HEK293 (cell line): ENCODE measurements around the gene AGAP1.

Source experiments
- CTCF ChIP-seq: fragments of 450-650 bp; formaldehyde crosslinking; IDR thresholded peaks from 2 replicates; pipeline ENCODE4 v1.5.1; 2016; ENCODE audit warnings: missing biosample characterization, missing genetic modification characterization
- YY1 ChIP-seq: fragments of 450-650 bp; formaldehyde crosslinking; IDR thresholded peaks from 2 replicates; pipeline ENCODE4 v1.5.1; 2018; ENCODE audit warnings: missing biosample characterization, missing genetic modification characterization
- ZBTB17 ChIP-seq: fragments of 450-650 bp; formaldehyde crosslinking; IDR thresholded peaks from 2 replicates; pipeline ENCODE4 v1.5.1; 2016; ENCODE audit warnings: missing biosample characterization, missing genetic modification characterization
- ZBTB7A ChIP-seq: fragments of 450-650 bp; formaldehyde crosslinking; IDR thresholded peaks from 2 replicates; pipeline ENCODE4 v1.5.1; 2016; ENCODE audit warnings: low read depth, missing biosample characterization, missing genetic modification characterization
- ZFP41 ChIP-seq: fragments of 450-650 bp; formaldehyde crosslinking; IDR thresholded peaks from 2 replicates; pipeline ENCODE4 v1.5.1; 2016; ENCODE audit warnings: missing biosample characterization, missing genetic modification characterization, borderline replicate concordance
- ZNF133 ChIP-seq: fragments of 450-650 bp; formaldehyde crosslinking; IDR thresholded peaks from 2 replicates; pipeline ENCODE4 v1.5.1; 2016; ENCODE audit warnings: missing biosample characterization, missing genetic modification characterization
- ZNF354C ChIP-seq: fragments of 450-650 bp; formaldehyde crosslinking; IDR thresholded peaks from 2 replicates; pipeline ENCODE4 v1.5.1; 2016; ENCODE audit warnings: missing biosample characterization, missing genetic modification characterization, low read depth, borderline replicate concordance
- ZNF488 ChIP-seq: fragments of 450-650 bp; formaldehyde crosslinking; IDR thresholded peaks from 2 replicates; pipeline ENCODE4 v1.5.1; 2016; ENCODE audit warnings: missing biosample characterization, missing genetic modification characterization
- ZNF529 ChIP-seq: fragments of 450-650 bp; formaldehyde crosslinking; IDR thresholded peaks from 2 replicates; pipeline ENCODE4 v1.5.1; 2017; ENCODE audit warnings: missing genetic modification characterization, missing biosample characterization; ENCODE audit not compliant: insufficient replicate concordance
- ZNF629 ChIP-seq: fragments of 450-650 bp; formaldehyde crosslinking; IDR thresholded peaks from 2 replicates; pipeline ENCODE4 v1.5.1; 2017; ENCODE audit warnings: missing biosample characterization, missing genetic modification characterization
- ZNF707 ChIP-seq: fragments of 450-650 bp; formaldehyde crosslinking; IDR thresholded peaks from 2 replicates; pipeline ENCODE4 v1.5.1; 2016; ENCODE audit warnings: missing biosample characterization, missing genetic modification characterization
- TF ChIP-seq, protein P1 (sequence below): fragments of 450-650 bp; formaldehyde crosslinking; IDR thresholded peaks from 2 replicates; pipeline ENCODE4 v1.5.1; 2017; ENCODE audit warnings: missing biosample characterization, missing genetic modification characterization

DNA sequence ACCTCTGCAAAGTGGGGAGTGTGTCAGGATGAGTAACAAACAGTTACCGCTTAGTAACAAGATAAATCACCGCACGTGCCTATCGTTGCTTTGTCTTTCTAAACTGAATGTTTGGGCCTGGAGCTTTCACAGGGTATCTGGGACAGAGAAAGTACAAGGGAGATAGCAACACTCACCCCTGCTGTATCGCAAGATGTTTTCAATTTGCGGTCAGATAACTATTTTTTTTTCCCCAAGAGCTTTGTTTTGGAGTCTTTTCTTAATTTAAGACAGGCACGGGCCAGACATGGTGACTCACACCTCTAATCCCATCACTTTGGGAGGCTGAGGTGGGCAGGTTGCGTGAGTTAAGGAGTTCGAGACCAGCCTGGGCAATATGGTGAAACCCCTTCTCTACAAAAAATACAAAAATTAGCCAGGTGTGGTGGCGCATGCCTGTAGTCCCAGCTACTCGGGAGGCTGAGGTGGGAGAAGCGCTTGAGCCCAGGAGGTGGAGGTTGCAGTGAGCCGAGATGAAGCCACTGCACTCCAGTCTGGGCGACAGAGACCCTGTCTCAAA lies 527.7 kb downstream of the AGAP1 start:
- TF ChIP-seq ZBTB7A: no peak
- no peak for TF ChIP-seq CTCF (tag by site-specific recombination)
- no peak for TF ChIP-seq YY1 (tag by site-specific recombination)
- TF ChIP-seq ZNF488 (tag by site-specific recombination): no peak
- TF ChIP-seq ZNF354C (tag by site-specific recombination): no peak
- no peak for TF ChIP-seq ZFP41 (tag by site-specific recombination)
- no peak for TF ChIP-seq ZNF629 (tag by site-specific recombination)
- TF ChIP-seq, protein P1, sequence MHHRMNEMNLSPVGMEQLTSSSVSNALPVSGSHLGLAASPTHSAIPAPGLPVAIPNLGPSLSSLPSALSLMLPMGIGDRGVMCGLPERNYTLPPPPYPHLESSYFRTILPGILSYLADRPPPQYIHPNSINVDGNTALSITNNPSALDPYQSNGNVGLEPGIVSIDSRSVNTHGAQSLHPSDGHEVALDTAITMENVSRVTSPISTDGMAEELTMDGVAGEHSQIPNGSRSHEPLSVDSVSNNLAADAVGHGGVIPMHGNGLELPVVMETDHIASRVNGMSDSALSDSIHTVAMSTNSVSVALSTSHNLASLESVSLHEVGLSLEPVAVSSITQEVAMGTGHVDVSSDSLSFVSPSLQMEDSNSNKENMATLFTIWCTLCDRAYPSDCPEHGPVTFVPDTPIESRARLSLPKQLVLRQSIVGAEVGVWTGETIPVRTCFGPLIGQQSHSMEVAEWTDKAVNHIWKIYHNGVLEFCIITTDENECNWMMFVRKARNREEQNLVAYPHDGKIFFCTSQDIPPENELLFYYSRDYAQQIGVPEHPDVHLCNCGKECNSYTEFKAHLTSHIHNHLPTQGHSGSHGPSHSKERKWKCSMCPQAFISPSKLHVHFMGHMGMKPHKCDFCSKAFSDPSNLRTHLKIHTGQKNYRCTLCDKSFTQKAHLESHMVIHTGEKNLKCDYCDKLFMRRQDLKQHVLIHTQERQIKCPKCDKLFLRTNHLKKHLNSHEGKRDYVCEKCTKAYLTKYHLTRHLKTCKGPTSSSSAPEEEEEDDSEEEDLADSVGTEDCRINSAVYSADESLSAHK (tag by site-specific recombination): no peak
- no peak for TF ChIP-seq ZBTB17 (tag by site-specific recombination)
- no peak for TF ChIP-seq ZNF707
- TF ChIP-seq ZNF529 (tag by site-specific recombination): no peak
- no peak for TF ChIP-seq ZNF133 (tag by site-specific recombination)
